HG03060 (cell line): ENCODE measurements around the gene CLIC5.

Experiments
- ATAC-seq: cut with Tn5 transposase; IDR thresholded peaks from one replicate; pipeline ENCODE4 v1.9.1; 2021; ENCODE audit warnings: low read depth, moderate number of reproducible peaks; ENCODE audit not compliant: unreplicated experiment

The CLIC5 gene

GRCh38 chr6:45900808-45901752, 114.6 kb downstream of the CLIC5 start:
- no peak for ATAC-seq

DNA sequence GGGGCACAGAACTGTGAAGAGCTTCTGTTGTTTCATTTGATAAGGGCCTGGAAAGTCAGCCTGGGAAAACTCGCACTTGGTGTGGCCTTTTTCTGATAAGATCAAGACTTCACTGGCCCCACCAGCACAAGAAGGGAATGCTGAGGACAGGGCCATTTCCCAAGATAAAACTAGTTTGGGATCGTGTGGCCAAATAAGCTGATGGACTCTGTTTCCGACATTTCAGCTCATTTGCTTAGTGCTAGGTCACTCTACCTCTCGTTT, 116.0 kb downstream of the CLIC5 start:
- ATAC-seq = no peak

GRCh38 chr6:45898941-45899682, 116.5 kb downstream of the CLIC5 start:
- ATAC-seq = no peak

DNA sequence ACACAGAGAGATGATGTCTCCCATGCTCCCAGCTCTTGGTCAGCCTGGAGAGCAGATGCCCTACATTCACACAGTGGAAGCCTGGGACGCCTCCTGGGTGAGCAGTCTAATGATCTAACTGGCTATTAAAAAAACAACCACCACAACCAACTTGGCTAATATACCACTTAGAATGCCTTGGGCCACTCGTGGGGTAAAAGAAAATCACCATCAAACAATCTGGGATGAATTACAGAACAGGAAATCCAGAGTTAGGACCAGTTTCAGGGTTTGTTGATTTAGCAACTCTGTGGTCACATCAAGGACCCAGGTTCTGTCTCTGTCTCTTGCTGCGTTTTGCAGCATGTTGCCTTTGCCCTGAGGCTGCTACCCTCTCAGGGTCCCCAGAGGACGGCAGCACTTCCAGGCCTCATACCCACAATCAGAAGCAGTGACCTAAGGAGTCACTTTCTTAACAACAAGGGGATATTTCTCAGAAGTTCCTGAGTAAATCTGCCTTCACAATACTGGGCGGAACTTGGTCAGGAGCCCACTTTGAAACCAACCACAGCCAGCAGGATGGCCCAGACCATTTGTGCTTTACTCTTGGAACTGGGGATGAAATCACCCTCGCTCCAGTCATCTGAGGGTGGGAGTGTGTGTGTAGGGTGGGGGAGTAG, 118.7 kb downstream of the CLIC5 start:
- no peak for ATAC-seq

GRCh38 chr6:45895569-45895968, 120.1 kb downstream of the CLIC5 start:
- no peak for ATAC-seq

DNA sequence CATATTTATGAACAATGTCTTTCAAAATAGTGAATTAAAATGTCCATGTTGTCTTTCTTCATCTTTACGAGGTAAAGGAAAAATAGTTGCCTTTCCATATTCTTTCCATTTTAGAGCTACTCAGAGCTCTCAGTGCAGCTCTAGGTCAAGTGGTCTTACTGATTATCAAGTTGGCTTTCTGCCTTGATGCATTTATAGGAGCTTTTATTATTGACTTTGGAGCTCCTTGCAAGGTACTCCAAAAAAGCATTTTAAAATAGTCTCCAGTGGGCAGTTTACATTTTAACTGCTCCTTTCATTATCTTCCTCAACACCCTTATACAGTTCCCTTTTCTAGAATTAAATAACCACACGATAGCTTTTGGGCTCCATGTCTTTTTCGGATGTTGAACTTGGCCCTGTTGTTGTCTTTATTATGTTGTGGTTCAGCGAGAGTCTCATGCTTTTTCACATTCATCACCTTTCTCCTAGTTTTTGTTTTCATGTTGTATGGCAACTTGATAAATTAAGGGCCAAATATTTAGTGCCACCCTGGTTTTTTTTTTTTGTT, 122.9 kb downstream of the CLIC5 start:
- no peak for ATAC-seq

DNA sequence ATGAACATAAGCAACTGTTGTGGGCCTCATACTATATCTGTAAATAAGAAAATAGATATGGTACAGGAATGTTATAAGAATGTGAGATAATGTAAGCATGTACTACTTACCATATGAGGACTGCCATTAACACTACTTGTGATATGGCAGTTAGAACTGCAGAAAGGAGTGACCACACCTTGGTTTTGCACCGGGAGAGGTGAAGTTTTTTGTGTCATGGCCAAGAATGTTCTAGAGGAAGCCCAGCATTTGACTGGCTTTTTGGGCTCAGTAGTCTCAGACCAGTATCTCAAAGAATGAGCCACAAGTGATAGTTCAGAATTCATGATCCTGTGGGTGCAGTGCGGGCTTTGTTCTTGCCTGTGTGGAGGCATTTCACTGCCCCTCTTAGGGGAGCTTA, 123.5 kb downstream of the CLIC5 start:
- ATAC-seq = no peak

DNA sequence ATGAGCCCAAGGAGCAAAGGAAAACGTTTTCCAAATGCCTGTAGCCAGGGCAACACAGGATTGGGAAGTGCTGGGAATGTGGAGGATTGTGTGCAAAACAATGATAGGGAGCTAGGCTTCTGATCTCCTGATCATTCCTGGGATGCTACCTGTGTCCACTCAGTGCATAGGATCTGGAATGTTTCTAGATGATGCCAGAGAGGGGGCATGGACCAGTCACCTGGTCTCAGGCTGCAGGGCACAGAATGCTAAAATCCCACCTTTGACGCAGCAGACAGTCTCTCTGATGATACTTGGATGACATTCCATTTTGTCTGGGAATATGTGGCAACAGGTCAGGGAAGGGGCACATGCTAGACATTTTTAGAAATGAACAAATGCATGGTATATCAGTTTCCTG, 128.9 kb downstream of the CLIC5 start:
- no peak for ATAC-seq

GRCh38 chr6:45884336-45884735, 131.3 kb downstream of the CLIC5 start:
- ATAC-seq = no peak

- ATAC-seq = no peak
These were observed 133.0 kb downstream of the CLIC5 start for GRCh38 chr6:45882671-45883070.

DNA sequence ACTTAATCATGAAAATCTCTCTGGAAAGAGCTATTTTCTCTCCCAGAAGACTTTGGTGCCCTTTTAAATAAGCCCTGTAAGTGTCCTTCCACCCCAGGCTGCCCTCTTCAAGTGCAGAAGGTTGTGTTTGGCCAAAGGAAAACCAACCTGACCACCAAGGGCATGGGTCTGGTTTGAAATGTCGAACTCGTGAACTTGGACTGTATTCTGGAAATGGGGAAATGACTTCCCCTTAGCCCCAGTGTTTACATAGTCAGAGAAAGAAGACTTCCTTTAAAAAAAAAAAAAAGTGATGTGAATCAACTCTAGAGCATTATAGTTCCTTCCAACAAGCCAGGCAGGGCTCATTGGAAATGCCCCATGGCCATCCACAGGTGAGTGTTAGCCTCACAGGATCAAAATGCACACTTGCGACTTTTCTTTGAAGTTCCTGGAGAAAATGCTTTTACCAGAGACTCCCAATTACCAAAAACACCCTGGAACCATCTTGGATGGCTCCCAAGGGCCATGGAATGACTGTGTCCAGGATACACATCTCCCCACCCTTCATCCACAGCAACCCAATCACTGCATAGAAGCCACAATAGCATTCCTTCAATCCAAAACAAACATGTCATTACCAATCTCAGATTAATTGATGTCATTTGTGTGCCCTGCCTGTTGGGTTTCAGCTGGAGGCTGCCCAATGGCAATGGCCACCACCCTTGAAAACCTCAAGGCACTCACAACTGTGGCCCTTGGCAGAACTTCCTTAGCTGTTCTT, 133.8 kb downstream of the CLIC5 start:
- ATAC-seq = no peak

DNA sequence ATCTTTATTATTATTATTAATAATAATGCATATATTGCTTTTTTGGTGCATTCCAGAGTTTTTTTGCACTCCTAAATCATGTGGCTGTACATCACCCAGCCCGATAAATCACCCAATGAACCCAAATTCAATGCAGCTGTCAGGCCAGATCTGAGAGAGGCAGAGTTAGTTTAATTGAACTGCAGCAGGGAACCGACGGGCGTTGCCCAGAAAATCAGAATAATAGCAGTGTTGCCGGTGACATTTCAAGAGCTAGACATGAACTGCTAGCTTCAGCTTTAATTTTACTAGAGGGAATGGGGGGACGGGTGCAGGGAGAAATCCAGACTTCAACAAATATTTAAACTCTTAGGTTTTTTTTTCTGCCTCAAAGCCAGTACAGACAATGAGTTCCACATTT, 135.0 kb downstream of the CLIC5 start:
- no peak for ATAC-seq

DNA sequence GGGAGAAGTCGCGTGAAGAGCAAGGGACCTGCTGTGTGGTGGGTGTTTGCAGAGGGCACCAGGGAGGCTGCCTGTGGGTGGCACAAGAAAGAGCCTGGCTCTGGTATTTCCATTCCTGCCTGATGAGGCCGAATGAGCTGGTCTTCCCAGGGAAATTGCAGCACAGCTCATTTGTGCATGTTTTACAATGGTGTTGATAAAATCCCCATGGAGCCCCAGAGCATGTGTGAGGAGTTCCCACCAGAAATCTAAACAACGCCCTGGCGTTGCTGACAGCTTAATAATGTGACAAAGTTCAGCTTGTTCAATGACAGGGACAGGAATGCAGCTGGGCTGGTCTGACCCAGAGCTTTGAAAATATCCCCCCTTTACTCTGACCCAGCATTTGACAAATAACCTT, 135.5 kb downstream of the CLIC5 start:
- ATAC-seq = no peak

DNA sequence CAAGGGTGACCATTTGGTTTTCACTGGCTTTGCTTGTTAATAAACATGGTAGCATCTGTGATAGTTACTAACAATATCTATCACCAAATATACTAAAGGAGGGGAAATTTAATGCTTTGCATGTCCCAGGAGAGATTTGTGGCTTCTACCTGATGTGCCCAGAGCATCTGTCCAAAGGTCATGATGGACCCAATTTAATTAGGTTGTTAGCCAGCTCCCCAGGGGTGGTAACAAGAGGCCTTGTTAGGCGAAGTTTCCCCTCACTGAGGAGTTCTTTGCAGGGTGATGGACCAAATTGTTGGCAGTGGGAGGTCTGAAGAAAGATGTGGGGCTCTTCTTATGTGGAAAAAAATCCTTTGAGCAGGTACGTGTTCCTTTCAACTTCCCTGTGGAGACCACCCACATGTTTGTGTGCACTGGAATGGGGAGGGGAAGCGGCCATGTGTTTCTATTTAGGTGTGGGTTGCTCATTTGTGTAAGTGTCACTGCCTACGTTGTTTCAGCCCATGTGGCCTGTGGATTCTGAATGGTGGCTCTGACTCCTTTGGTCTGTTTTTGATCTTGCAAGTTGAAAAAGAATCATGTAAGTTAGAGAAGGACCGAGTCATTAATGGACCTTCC, 137.6 kb downstream of the CLIC5 start:
- no peak for ATAC-seq

DNA sequence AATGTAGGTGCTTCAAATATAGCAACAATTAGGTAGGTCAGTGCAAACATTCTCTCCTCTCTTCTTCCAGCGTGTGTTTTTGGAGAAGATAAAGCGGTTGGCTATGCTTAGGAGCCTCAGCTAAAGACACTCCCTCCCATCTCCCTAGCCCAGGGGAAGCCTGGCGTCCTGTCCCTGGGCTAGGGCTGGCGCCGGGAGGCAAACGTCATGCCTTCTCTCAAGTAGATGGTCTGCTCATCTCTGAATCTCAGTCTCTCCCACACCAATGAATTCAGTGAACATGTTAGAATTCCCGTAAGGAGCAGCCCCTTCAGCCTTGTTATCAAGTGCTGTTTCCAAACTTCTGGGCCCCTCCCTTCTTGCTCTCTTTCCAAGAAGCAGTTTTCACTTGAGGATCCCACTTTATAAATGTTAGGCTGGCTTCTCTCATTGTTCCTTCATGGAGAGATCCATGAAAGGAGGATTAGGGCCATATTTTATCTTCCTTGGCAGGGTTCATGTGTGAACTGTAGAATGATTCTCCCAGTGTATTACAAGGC, 142.8 kb downstream of the CLIC5 start:
- ATAC-seq = no peak

DNA sequence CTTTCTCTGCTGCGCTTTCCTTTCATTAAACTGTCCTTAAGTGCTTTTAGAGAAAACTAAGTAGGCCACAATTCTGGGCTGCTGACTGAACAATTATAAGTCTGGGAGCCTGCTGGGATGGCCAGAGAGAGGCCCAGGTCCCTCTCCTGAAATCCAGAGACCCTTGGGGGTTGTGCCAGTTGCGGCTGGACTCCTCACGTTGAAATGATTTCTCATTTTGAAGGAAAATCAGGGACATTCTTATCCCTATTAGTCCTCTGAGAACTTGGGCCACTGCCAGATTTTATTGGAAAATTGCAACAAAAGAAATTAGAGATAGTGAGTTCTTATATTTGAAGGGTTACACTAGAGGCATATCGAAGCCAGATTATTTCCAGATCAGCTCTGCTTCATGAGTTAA, 145.1 kb downstream of the CLIC5 start:
- ATAC-seq = no peak

GRCh38 chr6:45864651-45865050, 151.0 kb downstream of the CLIC5 start:
- no peak for ATAC-seq

DNA sequence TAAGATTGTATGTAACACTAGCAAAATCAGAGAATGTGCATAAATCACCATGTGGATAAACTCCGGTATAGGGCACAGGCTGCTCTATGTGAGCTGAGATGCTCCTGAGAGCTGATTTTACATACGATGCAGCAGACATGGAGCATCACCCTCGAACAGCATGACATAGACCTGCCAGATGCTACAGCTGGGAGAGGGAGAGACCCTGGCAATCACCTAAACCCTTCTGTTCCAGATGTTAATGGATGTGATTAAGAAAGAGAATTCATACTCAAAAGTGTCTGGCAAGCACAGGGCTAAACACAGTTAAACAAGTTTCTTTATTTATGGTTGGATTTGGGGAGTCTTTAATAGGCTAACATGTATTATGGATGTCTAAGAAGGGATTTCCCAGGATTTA, 157.0 kb downstream of the CLIC5 start:
- ATAC-seq = no peak

DNA sequence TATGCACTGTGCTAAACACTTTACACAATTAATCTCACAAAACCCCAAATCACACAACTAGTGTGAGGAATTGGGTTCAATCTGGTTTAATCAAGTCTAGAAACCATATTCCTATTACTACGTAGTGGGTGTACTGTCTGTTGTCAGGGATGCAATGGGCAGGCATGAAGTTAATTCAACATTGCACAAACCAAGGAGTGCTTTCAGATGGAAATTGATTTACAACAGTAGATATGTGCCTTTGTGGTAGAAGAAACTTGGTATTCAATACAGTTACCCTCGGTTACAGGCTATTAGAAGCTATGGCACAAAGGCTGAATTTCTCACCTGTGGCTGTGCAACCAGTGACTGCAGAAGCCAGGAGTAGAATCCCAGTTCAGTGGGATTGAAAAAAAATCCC, 157.8 kb downstream of the CLIC5 start:
- no peak for ATAC-seq
